MCF 10A (cell line): ENCODE data around the gene DIAPH3. TPM values are rescaled to one million over a fixed set of nuclear protein-coding genes. Genes with fewer than 3 reads are reported as not detected.

Source experiments
- BruUV-seq: library from RNA; stranded (reverse); fragments of 400-500 nt; replicated peaks from 2 replicates; lab custom pipeline; 2021; lab: Mats Ljungman, UMichigan
- CTCF ChIA-PET: fragments of 300-600 bp; sonication (Branson Sonifier 250); formaldehyde crosslinking; extraction: SDS; loops from one replicate; lab custom pipeline; 2021; ENCODE audit warnings: antibody characterized with exemption, inconsistent platforms; lab: Yijun Ruan, JAX
- POLR2A ChIA-PET: fragments of 300-600, 350-650 bp; sonication (Branson Sonifier 250); formaldehyde crosslinking; extraction: SDS; loops from one replicate; lab custom pipeline; 2020; ENCODE audit warnings: antibody characterized with exemption, inconsistent platforms; lab: Yijun Ruan, JAX
- DNase-seq: peaks from one replicate; pipeline ENCODE4 v3.0.0-alpha.2; 2018; ENCODE audit not compliant: unreplicated experiment
- H3K27ac Mint-ChIP-seq: one replicate; pipeline ENCODE4 v1.8.0; 2022; ENCODE audit warnings: mild to moderate bottlenecking, low read depth, mixed read lengths; ENCODE audit not compliant: unreplicated experiment
- H3K27me3 Mint-ChIP-seq: one replicate; pipeline ENCODE4 v1.8.0; 2022; ENCODE audit warnings: mixed read lengths; ENCODE audit not compliant: insufficient read depth, unreplicated experiment
- H3K36me3 Mint-ChIP-seq: one replicate; pipeline ENCODE4 v1.8.0; 2022; ENCODE audit warnings: mild to moderate bottlenecking, moderate library complexity, mixed read lengths; ENCODE audit not compliant: insufficient read depth, unreplicated experiment
- H3K4me1 Mint-ChIP-seq: one replicate; pipeline ENCODE4 v1.8.0; 2022; ENCODE audit warnings: mixed read lengths; ENCODE audit not compliant: insufficient read depth, unreplicated experiment
- H3K4me3 Mint-ChIP-seq: one replicate; pipeline ENCODE4 v1.8.0; 2022; ENCODE audit warnings: mild to moderate bottlenecking, moderate library complexity, mixed read lengths; ENCODE audit not compliant: unreplicated experiment
- H3K9me3 Mint-ChIP-seq: one replicate; pipeline ENCODE4 v1.8.0; 2022; ENCODE audit warnings: mixed read lengths; ENCODE audit not compliant: unreplicated experiment
- CTCF ChIP-seq: fragments of 200-600 bp; IDR thresholded peaks from one replicate; pipeline ENCODE4 v1.8.0; 2022; ENCODE audit warnings: antibody characterized with exemption, mild to moderate bottlenecking; ENCODE audit not compliant: unreplicated experiment
- intact Hi-C: fragments of 100-400 bp; cut with micrococcal nuclease; formaldehyde crosslinking; loops from 2 replicates; pipeline ENCODE4 v1.14.1; 2022
- total RNA-seq: library from RNA; stranded (reverse); gene quantifications from 2 replicates; pipeline ENCODE4 v1.2.3, GENCODE V29; 2022

The DIAPH3 gene
- total RNA-seq, 1 experiment from 2014 or later = 34.7 TPM

DNA sequence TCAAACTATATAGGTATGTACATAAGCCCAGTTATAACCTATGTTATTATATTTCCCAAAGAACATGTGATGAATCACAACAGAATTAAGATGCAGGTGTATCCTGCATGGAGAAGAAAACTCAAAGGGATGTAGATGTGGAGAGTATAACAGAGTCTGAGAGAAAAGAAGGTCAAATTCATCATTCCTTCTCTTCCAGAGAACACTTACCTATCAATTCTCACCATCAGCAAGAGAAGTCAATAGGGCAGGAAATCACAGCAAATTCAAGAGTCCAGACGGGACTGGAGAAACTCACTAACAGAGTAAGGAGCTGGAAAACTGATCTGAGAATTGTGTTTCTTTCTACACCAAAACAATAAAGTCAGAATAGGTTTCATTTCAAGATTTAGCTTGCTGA is 28.4 kb downstream of the DIAPH3 start:
- Mint-ChIP-seq H3K27ac (no peak overlapping the region), H3K4me3 (no peak overlapping the region), H3K4me1 (peaks cover 7% of the 10 kb centered on the region), H3K27me3 (no peaks in the 10 kb centered on the region), H3K36me3 (no peaks in the 10 kb centered on the region), H3K9me3 (no peaks in the 10 kb centered on the region)
- intact Hi-C loops = no loop called here
- DNase-seq = no peak
- ChIA-PET CTCF (interaction anchor here (0.6 to 1.4 kb wide), 3 partner anchors 10 to 317 kb away, joined by 3 to 5 read pairs (median 4); no protein-coding TSS in a partner anchor), POLR2A (interaction anchor here (0.6 to 1.3 kb wide), 3 partner anchors 18 to 38 kb away, joined by 3 to 4 read pairs (median 3); partner anchors contain the start of gene DIAPH3)
- TF ChIP-seq CTCF = no peak
- BruUV-seq = no TSS peak

DNA sequence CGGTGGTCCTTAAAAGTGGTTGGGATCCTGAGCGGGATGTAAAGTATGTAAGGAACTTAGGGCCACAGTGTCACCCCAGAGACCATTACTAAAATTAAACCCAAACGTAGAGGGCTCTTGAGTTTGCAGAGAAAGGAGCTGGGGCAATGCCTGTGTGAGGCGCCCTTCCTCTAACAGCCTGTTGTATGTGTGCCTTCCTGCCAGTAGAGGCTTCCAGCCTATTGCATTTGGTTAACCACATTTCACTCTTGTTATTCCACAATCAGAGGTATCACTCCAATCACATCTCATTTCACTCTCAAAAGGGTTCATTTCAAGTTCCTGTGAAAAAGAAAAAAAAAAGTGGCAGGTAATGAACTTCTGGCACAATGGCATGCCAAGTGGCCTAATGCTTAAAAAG is 29.4 kb downstream of the DIAPH3 start:
- no peak overlapping the region for H3K27ac Mint-ChIP-seq
- TF ChIP-seq CTCF = no peak
- CTCF ChIA-PET = interaction anchor here (0.7 to 1.4 kb wide), 2 partner anchors 11 to 205 kb away, joined by 5 to 6 read pairs; no protein-coding TSS in a partner anchor
- peaks cover 7% of the 10 kb centered on the region for H3K4me1 Mint-ChIP-seq
- intact Hi-C loops = no loop called here
- no peaks in the 10 kb centered on the region for H3K9me3 Mint-ChIP-seq
- BruUV-seq = no TSS peak
- no peak for DNase-seq
- POLR2A ChIA-PET = interaction anchor here (0.6 to 1.3 kb wide), 5 partner anchors 17 to 129 kb away, joined by 3 to 5 read pairs (median 3); partner anchors contain the start of gene DIAPH3
- no peak overlapping the region for H3K4me3 Mint-ChIP-seq
- H3K36me3 Mint-ChIP-seq = no peaks in the 10 kb centered on the region
- no peaks in the 10 kb centered on the region for H3K27me3 Mint-ChIP-seq

GRCh38 chr13:60121337-60121687 is 42.4 kb downstream of the DIAPH3 start:
- Mint-ChIP-seq H3K27ac (no peak overlapping the region), H3K4me3 (no peak overlapping the region), H3K27me3 (no peaks in the 10 kb centered on the region), H3K36me3 (peaks cover 6% of the 10 kb centered on the region), H3K4me1 (peaks cover 5% of the 10 kb centered on the region), H3K9me3 (peaks cover 19% of the 10 kb centered on the region)
- no peak for TF ChIP-seq CTCF
- no peak for DNase-seq
- BruUV-seq = no TSS peak
- intact Hi-C loops = no loop called here
- ChIA-PET CTCF (interaction anchor here (0.6 kb wide), 2 partner anchors 16 to 83 kb away, joined by 3 read pairs; no protein-coding TSS in a partner anchor), POLR2A (no interaction called here)

DNA sequence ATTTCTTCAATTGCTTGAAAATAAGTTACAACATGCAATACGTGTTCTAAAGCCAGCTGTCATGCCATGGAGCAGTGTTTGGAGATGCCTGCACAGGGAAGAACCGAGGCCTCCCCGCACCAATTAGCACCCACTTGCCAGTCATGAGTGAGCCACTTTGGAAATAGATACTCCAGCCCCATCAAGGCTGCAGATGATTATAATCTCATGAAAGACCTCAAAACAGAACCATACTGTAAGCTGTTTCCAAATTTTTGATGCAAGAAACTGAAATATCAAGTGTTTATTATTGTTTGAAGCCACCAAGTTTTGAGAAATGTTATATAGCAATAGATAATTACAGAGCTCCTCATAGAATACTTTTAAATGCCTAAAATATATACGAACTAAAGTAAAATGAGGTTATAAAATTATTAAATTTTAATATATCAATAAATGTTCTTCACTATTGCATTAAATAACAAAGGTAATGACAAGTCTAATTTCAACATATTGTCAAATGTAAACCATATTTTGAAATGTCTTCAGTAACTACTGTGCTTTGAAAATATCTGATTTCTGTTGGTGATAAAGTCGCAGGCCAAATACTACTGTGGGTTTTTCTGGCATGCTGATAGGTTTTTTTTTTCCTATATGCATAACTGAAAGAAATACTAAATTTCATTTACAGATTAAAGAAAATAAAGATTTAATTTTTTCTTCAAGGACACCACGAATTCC is 43.0 kb downstream of the DIAPH3 start:
- Mint-ChIP-seq H3K36me3 (peaks cover 6% of the 10 kb centered on the region), H3K9me3 (peaks cover 14% of the 10 kb centered on the region), H3K4me3 (no peak overlapping the region), H3K4me1 (peaks cover 5% of the 10 kb centered on the region), H3K27ac (no peak overlapping the region), H3K27me3 (no peaks in the 10 kb centered on the region)
- ChIA-PET POLR2A (no interaction called here), CTCF (interaction anchor here (0.6 kb wide), 2 partner anchors 16 to 84 kb away, joined by 3 read pairs; no protein-coding TSS in a partner anchor)
- BruUV-seq = no TSS peak
- TF ChIP-seq CTCF = no peak
- DNase-seq = no peak
- intact Hi-C loops = no loop called here
